Thoracic aorta (tissue), 2 donors: ENCODE data around the gene PKM. TPM values are rescaled to one million over a fixed set of nuclear protein-coding genes. Genes with fewer than 3 reads are reported as not detected.

Experiments
- ATAC-seq: fragments of 150-250 bp; one replicate; pipeline ENCODE4 v1.8.0; 2017; ENCODE audit warnings: low read depth; ENCODE audit not compliant: insufficient number of reproducible peaks, low FRiP score
- DNase-seq: peaks from one replicate; pipeline ENCODE4 v3.0.0-alpha.2; 2020; ENCODE audit warnings: low spot score
- H3K27ac ChIP-seq, 2 donors: fragments of 200-600 bp; sonication (generic); 1 replicate in 1 of 2; 2 replicates in 1 of 2; pipeline ENCODE4 v1.5.1; 2016; ENCODE audit warnings: mild to moderate bottlenecking in 2 of 2, moderate library complexity in 2 of 2
- H3K27me3 ChIP-seq: fragments of 200-600 bp; sonication (generic); replicated peaks from 2 replicates; pipeline ENCODE4 v1.6.0; 2016; ENCODE audit warnings: mild to moderate bottlenecking; ENCODE audit not compliant: insufficient read depth
- H3K36me3 ChIP-seq: fragments of 200-600 bp; sonication (generic); one replicate; pipeline ENCODE4 v1.5.1; 2016
- H3K4me1 ChIP-seq, 2 donors: fragments of 200-600 bp; sonication (generic); 1 replicate in 1 of 2; 2 replicates in 1 of 2; pipeline versions ENCODE4 v1.5.1 to v1.6.0; 2016; ENCODE audit warnings: low read depth in 2 of 2, mild to moderate bottlenecking in 1 of 2; ENCODE audit not compliant: control insufficient read depth in 1 of 2
- H3K4me3 ChIP-seq: fragments of 200-600 bp; sonication (generic); 2 replicates; pipeline ENCODE4 v1.5.1; 2016; ENCODE audit warnings: mild to moderate bottlenecking
- H3K9me3 ChIP-seq: fragments of 200-600 bp; sonication (generic); 2 replicates; pipeline ENCODE4 v1.5.1; 2016
- CTCF ChIP-seq: fragments of 200-600 bp; sonication (generic); IDR thresholded peaks from one replicate; pipeline ENCODE4 v1.5.1; 2019; ENCODE audit warnings: antibody characterized with exemption
- total RNA-seq, 2 donors: library from RNA; depleted of rRNA; stranded (reverse); fragments of >200 nt; gene quantifications; one replicate each; pipeline versions ENCODE4 v1.1.0 to v1.2.3, GENCODE V29; 2016

Gene PKM
- total RNA-seq, 2 donors from 2014 or later: 515 to 544 TPM

- no peak for ATAC-seq
- Histone ChIP-seq H3K4me1 (peaks cover 3 to 8% of the 10 kb centered on the region in 2 donors), H3K27ac (no peak overlapping the region), H3K36me3 (peaks cover 42% of the 10 kb centered on the region), H3K4me3 (no peak overlapping the region), H3K9me3 (no peaks in the 10 kb centered on the region), H3K27me3 (no peaks in the 10 kb centered on the region)
- no peak for DNase-seq
- no peak for TF ChIP-seq CTCF
These were observed 32.4 kb downstream of the PKM start for GRCh38 chr15:72198356-72199204.

GRCh38 chr15:72197460-72198355 lies 33.3 kb downstream of the PKM start, which contains the start of gene GRAMD2A:
GRAMD2A (minus strand) TSS chr15:72197787.
- H3K36me3 ChIP-seq: peaks cover 38% of the 10 kb centered on the region
- H3K4me3 ChIP-seq: peak within 1 kb of the TSS; percentile 73
- H3K27me3 ChIP-seq: no peaks in the 10 kb centered on the region
- peak; percentile 17 for TF ChIP-seq CTCF
- ATAC-seq (no peak), DNase-seq (no peak)
- no peaks in the 10 kb centered on the region for H3K9me3 ChIP-seq
- H3K27ac ChIP-seq: no peak within 1 kb of the TSS
- no peaks in the 10 kb centered on the region for H3K4me1 ChIP-seq

- Histone ChIP-seq H3K9me3 (no peaks in the 10 kb centered on the region), H3K27me3 (no peaks in the 10 kb centered on the region), H3K4me1 (no peaks in the 10 kb centered on the region), H3K4me3 (peak overlapping the region; percentile 73), H3K27ac (no peak overlapping the region), H3K36me3 (peaks cover 31% of the 10 kb centered on the region)
- no peak for DNase-seq
- no peak for TF ChIP-seq CTCF
- no peak for ATAC-seq
These were observed 33.9 kb downstream of the PKM start for GRCh38 chr15:72197041-72197459.

DNA sequence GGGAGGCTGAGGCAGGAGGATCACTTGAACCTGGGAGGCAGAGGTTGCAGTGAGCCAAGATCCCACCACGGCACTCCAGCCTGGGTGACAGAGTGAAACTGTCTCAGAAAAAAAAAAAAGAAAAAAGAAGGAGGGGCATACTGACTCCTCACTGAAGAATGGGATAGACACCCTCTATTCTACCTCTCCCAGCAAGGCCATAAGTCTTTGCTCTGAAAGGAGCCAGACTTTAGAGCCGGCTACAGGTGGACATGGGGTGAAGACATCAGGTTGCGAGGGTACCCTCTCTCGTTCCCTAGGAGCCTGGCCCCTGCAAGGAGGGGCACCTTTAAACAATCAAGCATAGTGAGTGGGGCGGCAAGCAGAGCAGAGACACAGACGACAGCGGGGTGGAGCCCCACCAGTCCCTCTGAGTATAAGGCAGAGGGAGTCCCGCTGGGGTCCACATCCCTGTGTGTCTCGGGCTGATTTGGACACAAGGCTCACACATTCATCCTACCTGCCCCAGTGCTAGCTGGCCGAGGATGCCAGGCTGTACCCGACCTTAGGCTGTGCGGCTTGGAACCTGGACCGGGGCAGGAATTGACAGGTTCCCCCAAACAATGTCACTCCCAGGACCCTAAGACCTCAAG lies 34.5 kb downstream of the PKM start:
- DNase-seq (no peak), ATAC-seq (no peak)
- no peaks in the 10 kb centered on the region for H3K9me3 ChIP-seq
- no peaks in the 10 kb centered on the region for H3K27me3 ChIP-seq
- H3K4me3 ChIP-seq: peak overlapping the region; percentile 73
- H3K36me3 ChIP-seq: peaks cover 26% of the 10 kb centered on the region
- H3K27ac ChIP-seq: no peak overlapping the region
- TF ChIP-seq CTCF: no peak
- no peaks in the 10 kb centered on the region for H3K4me1 ChIP-seq
